ENCODE measurements around the gene CDK10. TPM values are rescaled to one million over a fixed set of nuclear protein-coding genes. Genes with fewer than 3 reads are reported as not detected.
A peak's percentile ranks its signal among the peaks of the same experiment; 100 is the strongest.

Gene CDK10
- total and polyA plus RNA-seq, 9 of the 15 experiments (the other 6 are each of a cell fraction or from before 2014, with no cell fraction given): 2.0 to 85.1 (median 40.1) TPM

DNA sequence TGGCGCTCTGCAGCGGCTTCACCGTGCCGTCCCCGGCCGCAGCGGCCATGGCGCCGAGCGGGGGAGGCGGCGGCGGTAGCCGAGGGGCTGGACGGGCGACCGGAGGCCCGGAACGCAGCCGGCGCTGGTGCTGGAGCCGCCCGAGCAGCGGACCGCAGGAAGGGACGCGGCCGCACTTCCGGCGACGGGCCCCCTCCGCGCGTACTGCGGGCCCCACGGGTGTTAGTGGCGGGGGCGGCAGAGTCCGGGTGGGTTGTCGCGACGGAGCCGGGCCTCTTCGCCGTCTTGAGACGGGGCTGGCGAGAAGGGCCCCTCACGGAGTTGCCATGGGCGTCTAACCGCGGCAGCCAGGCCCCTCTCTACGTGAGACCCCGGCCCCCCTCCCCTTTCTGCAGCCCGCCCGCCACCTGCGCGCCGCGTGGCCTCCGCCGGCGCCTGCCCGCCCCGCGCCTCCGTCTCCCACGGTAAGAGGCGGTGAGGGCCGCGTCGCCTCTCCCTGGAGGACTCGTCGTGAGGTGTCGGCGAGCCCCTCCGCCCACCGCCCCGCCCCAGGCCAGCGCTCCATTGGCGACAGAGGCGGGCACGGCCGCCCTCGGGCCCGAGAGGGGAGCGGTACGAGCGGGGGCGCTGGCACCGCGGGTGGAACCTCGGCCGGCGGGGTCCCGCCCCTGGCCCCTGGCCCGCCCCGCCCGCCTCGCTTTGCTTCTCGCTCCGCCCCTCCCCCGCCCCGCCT is 34.5 kb downstream of the CDK10 start, which contains the start of the genes VPS9D1 and ZNF276 (continued):
- TF ChIP-seq, protein P1, sequence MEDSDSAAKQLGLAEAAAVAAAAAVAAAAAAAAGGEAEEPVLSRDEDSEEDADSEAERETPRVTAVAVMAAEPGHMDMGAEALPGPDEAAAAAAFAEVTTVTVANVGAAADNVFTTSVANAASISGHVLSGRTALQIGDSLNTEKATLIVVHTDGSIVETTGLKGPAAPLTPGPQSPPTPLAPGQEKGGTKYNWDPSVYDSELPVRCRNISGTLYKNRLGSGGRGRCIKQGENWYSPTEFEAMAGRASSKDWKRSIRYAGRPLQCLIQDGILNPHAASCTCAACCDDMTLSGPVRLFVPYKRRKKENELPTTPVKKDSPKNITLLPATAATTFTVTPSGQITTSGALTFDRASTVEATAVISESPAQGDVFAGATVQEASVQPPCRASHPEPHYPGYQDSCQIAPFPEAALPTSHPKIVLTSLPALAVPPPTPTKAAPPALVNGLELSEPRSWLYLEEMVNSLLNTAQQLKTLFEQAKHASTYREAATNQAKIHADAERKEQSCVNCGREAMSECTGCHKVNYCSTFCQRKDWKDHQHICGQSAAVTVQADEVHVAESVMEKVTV (CRISPR knock-in tag; IDR thresholded peaks at IDR 0.05): no peak
- TF ChIP-seq SMARCB1 (IDR thresholded peaks at IDR 0.05; ENCODE audit: insufficient read length, low read depth) (no peak), HDAC2 (IDR thresholded peaks at IDR 0.05) (no peak), ZBTB8A (IDR thresholded peaks at IDR 0.05; ENCODE audit: partially characterized antibody) (no peak), BACH1 (tag; IDR thresholded peaks at IDR 0.05) (no peak), ELF1 (tag; IDR thresholded peaks at IDR 0.05) (peak; percentile 63)
- TF ChIP-seq, protein P2, sequence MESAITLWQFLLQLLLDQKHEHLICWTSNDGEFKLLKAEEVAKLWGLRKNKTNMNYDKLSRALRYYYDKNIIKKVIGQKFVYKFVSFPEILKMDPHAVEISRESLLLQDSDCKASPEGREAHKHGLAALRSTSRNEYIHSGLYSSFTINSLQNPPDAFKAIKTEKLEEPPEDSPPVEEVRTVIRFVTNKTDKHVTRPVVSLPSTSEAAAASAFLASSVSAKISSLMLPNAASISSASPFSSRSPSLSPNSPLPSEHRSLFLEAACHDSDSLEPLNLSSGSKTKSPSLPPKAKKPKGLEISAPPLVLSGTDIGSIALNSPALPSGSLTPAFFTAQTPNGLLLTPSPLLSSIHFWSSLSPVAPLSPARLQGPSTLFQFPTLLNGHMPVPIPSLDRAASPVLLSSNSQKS (CRISPR knock-in tag; IDR thresholded peaks at IDR 0.05): no peak
- TF ChIP-seq, protein P3, sequence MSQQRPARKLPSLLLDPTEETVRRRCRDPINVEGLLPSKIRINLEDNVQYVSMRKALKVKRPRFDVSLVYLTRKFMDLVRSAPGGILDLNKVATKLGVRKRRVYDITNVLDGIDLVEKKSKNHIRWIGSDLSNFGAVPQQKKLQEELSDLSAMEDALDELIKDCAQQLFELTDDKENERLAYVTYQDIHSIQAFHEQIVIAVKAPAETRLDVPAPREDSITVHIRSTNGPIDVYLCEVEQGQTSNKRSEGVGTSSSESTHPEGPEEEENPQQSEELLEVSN (IDR thresholded peaks at IDR 0.05; ENCODE audit: borderline replicate concordance in 1 of 2, extremely low read depth in 1 of 2, insufficient read depth in 1 of 2, insufficient read length in 1 of 2, low read depth in 1 of 2, low read length in 1 of 2, poor library complexity in 1 of 2, severe bottlenecking in 1 of 2): peak; percentile 63 to 92
- TF ChIP-seq, protein P4, sequence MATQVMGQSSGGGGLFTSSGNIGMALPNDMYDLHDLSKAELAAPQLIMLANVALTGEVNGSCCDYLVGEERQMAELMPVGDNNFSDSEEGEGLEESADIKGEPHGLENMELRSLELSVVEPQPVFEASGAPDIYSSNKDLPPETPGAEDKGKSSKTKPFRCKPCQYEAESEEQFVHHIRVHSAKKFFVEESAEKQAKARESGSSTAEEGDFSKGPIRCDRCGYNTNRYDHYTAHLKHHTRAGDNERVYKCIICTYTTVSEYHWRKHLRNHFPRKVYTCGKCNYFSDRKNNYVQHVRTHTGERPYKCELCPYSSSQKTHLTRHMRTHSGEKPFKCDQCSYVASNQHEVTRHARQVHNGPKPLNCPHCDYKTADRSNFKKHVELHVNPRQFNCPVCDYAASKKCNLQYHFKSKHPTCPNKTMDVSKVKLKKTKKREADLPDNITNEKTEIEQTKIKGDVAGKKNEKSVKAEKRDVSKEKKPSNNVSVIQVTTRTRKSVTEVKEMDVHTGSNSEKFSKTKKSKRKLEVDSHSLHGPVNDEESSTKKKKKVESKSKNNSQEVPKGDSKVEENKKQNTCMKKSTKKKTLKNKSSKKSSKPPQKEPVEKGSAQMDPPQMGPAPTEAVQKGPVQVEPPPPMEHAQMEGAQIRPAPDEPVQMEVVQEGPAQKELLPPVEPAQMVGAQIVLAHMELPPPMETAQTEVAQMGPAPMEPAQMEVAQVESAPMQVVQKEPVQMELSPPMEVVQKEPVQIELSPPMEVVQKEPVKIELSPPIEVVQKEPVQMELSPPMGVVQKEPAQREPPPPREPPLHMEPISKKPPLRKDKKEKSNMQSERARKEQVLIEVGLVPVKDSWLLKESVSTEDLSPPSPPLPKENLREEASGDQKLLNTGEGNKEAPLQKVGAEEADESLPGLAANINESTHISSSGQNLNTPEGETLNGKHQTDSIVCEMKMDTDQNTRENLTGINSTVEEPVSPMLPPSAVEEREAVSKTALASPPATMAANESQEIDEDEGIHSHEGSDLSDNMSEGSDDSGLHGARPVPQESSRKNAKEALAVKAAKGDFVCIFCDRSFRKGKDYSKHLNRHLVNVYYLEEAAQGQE (IDR thresholded peaks at IDR 0.05; ENCODE audit: borderline replicate concordance): no peak; the same call in 1 of the 2 replicates
- TF ChIP-seq, protein P4 (CRISPR knock-in tag; IDR thresholded peaks at IDR 0.05; ENCODE audit: low read depth): peak; percentile 41; the same call in 1 of the 2 replicates
- TF ChIP-seq, protein P5, sequence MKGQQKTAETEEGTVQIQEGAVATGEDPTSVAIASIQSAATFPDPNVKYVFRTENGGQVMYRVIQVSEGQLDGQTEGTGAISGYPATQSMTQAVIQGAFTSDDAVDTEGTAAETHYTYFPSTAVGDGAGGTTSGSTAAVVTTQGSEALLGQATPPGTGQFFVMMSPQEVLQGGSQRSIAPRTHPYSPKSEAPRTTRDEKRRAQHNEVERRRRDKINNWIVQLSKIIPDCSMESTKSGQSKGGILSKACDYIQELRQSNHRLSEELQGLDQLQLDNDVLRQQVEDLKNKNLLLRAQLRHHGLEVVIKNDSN (CRISPR knock-in tag; IDR thresholded peaks at IDR 0.05): no peak
